ENCODE results near the gene TNF.

- TF ChIP-seq CTCF (conservative IDR thresholded peaks at IDR 0.05; ENCODE audit: low read length) (no peak), EZH2phosphoT487 (IDR thresholded peaks at IDR 0.05; ENCODE audit: borderline replicate concordance, low read depth, low read length) (no peak)
These were observed 32.0 kb downstream of the TNF start for GRCh38 chr6:31607317-31607716.
